DOHH2 (cell line): Measurements from ENCODE around the gene TBC1D2.

Source experiments
- H3F3A ChIP-seq: fragments of 200-600 bp; sonication (generic), shearing (Covaris generic); 2 replicates; pipeline ENCODE4 v1.6.0; 2016; ENCODE audit warnings: antibody characterized with exemption, mild to moderate bottlenecking; ENCODE audit not compliant: control insufficient read depth, insufficient read depth
- H3K27ac ChIP-seq: fragments of 200-600 bp; sonication (generic); 2 replicates; pipeline ENCODE4 v1.5.1; 2014; ENCODE audit warnings: low read depth, mild to moderate bottlenecking, low read length, moderate library complexity
- H3K27me3 ChIP-seq: fragments of 200-600 bp; sonication (generic); 2 replicates; pipeline ENCODE4 v1.6.1; 2014; ENCODE audit warnings: mild to moderate bottlenecking, low read length, mixed read lengths; ENCODE audit not compliant: control insufficient read depth
- H3K36me3 ChIP-seq: fragments of 200-600 bp; sonication (generic); 2 replicates; pipeline ENCODE4 v1.6.1; 2014; ENCODE audit warnings: mild to moderate bottlenecking, low read length, moderate library complexity, mixed read lengths; ENCODE audit not compliant: control insufficient read depth
- H3K4me1 ChIP-seq: fragments of 200-600 bp; sonication (generic); 2 replicates; pipeline ENCODE4 v1.6.1; 2014; ENCODE audit warnings: mild to moderate bottlenecking, low read length, mixed read lengths; ENCODE audit not compliant: control insufficient read depth
- H3K4me2 ChIP-seq: fragments of 200-600 bp; sonication (generic); 2 replicates; pipeline ENCODE4 v1.6.0; 2014; ENCODE audit warnings: mild to moderate bottlenecking, low read length, moderate library complexity
- H3K4me3 ChIP-seq: fragments of 200-600 bp; sonication (generic); 2 replicates; pipeline ENCODE4 v1.5.1; 2014; ENCODE audit warnings: mild to moderate bottlenecking, low read length, mixed read lengths
- H3K79me2 ChIP-seq: fragments of 200-600 bp; sonication (generic); 2 replicates; pipeline ENCODE4 v1.6.1; 2014; ENCODE audit warnings: mild to moderate bottlenecking, low read length, mixed read lengths; ENCODE audit not compliant: control insufficient read depth
- H3K9me2 ChIP-seq: fragments of 200-600 bp; sonication (generic); replicated peaks from 2 replicates; pipeline ENCODE4 v1.6.1; 2014; ENCODE audit warnings: mild to moderate bottlenecking, low read length, mixed read lengths; ENCODE audit not compliant: control insufficient read depth
- H3K9me3 ChIP-seq: fragments of 200-600 bp; sonication (generic); 2 replicates; pipeline ENCODE4 v1.6.1; 2014; ENCODE audit warnings: antibody characterized with exemption, low read length, mixed read lengths; ENCODE audit not compliant: control insufficient read depth, insufficient read depth
- H4K20me1 ChIP-seq: fragments of 200-600 bp; sonication (generic); 2 replicates; pipeline ENCODE4 v1.6.0; 2014; ENCODE audit warnings: low read depth, mild to moderate bottlenecking, antibody characterized with exemption, low read length, moderate library complexity; ENCODE audit not compliant: control insufficient read depth, insufficient read depth
- EZH2phosphoT487 ChIP-seq: fragments of 200-600 bp; sonication (generic); IDR thresholded peaks from 2 replicates; pipeline ENCODE4 v1.6.1; 2017; ENCODE audit warnings: borderline replicate concordance, mild to moderate bottlenecking, antibody characterized with exemption, low read length, moderate library complexity, mixed read lengths
- TF ChIP-seq, protein P1 (sequence below): fragments of 200-600 bp; sonication (generic); IDR thresholded peaks from one replicate; pipeline ENCODE4 v1.5.1; 2014; ENCODE audit warnings: antibody characterized with exemption, mild to moderate bottlenecking, low read depth, low read length; ENCODE audit not compliant: poor library complexity, severe bottlenecking

The TBC1D2 gene

DNA sequence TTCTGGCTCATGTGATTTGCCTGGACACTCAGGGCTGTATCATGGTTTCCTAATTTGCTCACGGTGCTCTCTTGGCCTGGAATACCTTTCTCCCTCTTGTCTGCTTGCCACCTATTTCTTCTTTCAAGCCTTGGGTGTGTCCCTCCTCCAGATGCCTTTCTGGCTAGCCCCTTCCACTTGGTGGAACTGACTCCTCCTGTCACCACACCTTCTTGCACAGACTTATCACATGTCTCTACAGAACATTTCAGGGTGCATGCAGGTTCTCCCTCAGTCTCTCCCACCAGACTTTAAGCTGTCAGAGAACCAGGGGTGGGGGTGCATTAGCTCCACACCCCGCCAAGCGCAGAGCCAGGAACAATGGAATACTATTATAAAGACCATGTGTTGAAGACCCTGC lies 1.9 kb downstream of the TBC1D2 start:
- no peak overlapping the region for H3K4me2 ChIP-seq
- H3K79me2 ChIP-seq: no peaks in the 10 kb centered on the region
- peaks cover 14% of the 10 kb centered on the region for H3F3A ChIP-seq
- H3K4me1 ChIP-seq: peaks cover 18% of the 10 kb centered on the region
- no peaks in the 10 kb centered on the region for H4K20me1 ChIP-seq
- no peaks in the 10 kb centered on the region for H3K36me3 ChIP-seq
- H3K9me3 ChIP-seq: no peaks in the 10 kb centered on the region
- no peaks in the 10 kb centered on the region for H3K9me2 ChIP-seq
- H3K4me3 ChIP-seq: no peak overlapping the region
- no peak overlapping the region for H3K27ac ChIP-seq
- TF ChIP-seq, protein P1, sequence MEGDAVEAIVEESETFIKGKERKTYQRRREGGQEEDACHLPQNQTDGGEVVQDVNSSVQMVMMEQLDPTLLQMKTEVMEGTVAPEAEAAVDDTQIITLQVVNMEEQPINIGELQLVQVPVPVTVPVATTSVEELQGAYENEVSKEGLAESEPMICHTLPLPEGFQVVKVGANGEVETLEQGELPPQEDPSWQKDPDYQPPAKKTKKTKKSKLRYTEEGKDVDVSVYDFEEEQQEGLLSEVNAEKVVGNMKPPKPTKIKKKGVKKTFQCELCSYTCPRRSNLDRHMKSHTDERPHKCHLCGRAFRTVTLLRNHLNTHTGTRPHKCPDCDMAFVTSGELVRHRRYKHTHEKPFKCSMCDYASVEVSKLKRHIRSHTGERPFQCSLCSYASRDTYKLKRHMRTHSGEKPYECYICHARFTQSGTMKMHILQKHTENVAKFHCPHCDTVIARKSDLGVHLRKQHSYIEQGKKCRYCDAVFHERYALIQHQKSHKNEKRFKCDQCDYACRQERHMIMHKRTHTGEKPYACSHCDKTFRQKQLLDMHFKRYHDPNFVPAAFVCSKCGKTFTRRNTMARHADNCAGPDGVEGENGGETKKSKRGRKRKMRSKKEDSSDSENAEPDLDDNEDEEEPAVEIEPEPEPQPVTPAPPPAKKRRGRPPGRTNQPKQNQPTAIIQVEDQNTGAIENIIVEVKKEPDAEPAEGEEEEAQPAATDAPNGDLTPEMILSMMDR: no peak
- TF ChIP-seq EZH2phosphoT487: no peak
- peaks cover 8% of the 10 kb centered on the region for H3K27me3 ChIP-seq

DNA sequence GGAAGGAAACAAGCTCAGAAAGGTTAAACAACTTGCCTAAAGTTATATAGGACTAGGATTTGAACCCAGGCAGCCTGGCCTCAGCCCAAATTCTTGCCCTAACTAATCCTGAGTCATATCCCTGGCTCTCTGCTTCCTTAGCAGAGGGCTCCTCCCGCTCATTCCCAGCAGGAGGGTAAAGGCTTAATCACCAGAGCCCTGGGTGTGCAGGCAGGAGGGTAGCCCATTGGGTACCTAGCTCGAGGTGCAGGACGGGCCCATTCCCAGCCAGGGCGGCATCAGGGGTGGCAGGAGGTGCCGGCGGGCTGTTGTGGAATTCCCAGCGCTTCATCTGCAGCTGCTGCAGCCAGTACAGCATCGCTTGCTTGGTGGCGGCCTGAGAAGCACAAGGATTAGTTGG lies 3.9 kb downstream of the TBC1D2 start:
- no peaks in the 10 kb centered on the region for H4K20me1 ChIP-seq
- no peak overlapping the region for H3K27ac ChIP-seq
- no peaks in the 10 kb centered on the region for H3K9me2 ChIP-seq
- no peaks in the 10 kb centered on the region for H3K79me2 ChIP-seq
- no peaks in the 10 kb centered on the region for H3K9me3 ChIP-seq
- TF ChIP-seq, protein P1: no peak
- TF ChIP-seq EZH2phosphoT487: no peak
- peaks cover 11% of the 10 kb centered on the region for H3K4me1 ChIP-seq
- H3K4me2 ChIP-seq: no peak overlapping the region
- no peaks in the 10 kb centered on the region for H3K36me3 ChIP-seq
- no peak overlapping the region for H3K4me3 ChIP-seq
- H3F3A ChIP-seq: peaks cover 10% of the 10 kb centered on the region
- H3K27me3 ChIP-seq: peaks cover 8% of the 10 kb centered on the region

DNA sequence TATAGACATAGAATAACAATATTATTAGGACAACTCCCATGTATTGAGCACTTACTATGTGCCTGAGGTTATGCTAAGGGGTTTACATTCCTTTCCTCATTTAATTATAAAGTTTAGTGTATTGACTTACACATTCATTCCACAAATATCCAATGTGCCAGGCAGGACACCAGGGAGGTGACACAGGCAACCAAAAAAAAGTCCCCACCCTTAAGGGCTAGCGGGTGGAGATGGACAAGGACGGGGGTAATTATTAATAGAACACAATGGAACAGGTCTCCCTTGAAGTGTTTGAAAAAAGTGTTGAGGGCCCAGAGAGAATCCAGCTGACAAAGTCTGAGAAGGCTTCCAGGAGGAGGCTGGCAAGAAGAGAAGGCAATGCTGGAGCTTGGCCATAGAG lies 5.7 kb downstream of the TBC1D2 start:
- H3K36me3 ChIP-seq: no peaks in the 10 kb centered on the region
- H3K9me2 ChIP-seq: no peaks in the 10 kb centered on the region
- H3K27ac ChIP-seq: no peak overlapping the region
- no peaks in the 10 kb centered on the region for H4K20me1 ChIP-seq
- H3K4me2 ChIP-seq: no peak overlapping the region
- H3K9me3 ChIP-seq: no peaks in the 10 kb centered on the region
- H3F3A ChIP-seq: peaks cover 5% of the 10 kb centered on the region; the same call in 1 of the 2 replicates
- H3K27me3 ChIP-seq: peaks cover 6% of the 10 kb centered on the region
- peaks cover 6% of the 10 kb centered on the region for H3K4me1 ChIP-seq
- no peak for TF ChIP-seq EZH2phosphoT487
- TF ChIP-seq, protein P1: no peak
- H3K79me2 ChIP-seq: no peaks in the 10 kb centered on the region
- no peak overlapping the region for H3K4me3 ChIP-seq
